Ascending aorta (tissue), 2 donors: ENCODE results near the gene TOR1AIP2. TPM values are rescaled to one million over a fixed set of nuclear protein-coding genes. Genes with fewer than 3 reads are reported as not detected.
"Not testable (repeated sequence)": the region's sequence is repeated elsewhere in the genome, so short reads cannot be mapped to it uniquely, and the experiment has no call there.

Source experiments
- DNase-seq, 2 donors: peaks; one replicate each; pipeline ENCODE4 v3.0.0-alpha.2; 2019; ENCODE audit warnings: low spot score in 2 of 2
- H3K27ac ChIP-seq, 2 donors: fragments of 200-600 bp; sonication (generic); one replicate each; pipeline ENCODE4 v1.5.1; 2016 to 2017; ENCODE audit warnings: mild to moderate bottlenecking in 1 of 2
- H3K27me3 ChIP-seq: fragments of 200-600 bp; sonication (generic); one replicate; pipeline ENCODE4 v1.5.1; 2017
- H3K36me3 ChIP-seq, 2 donors: fragments of 200-600 bp; sonication (generic); one replicate each; pipeline ENCODE4 v1.5.1; 2016
- H3K4me1 ChIP-seq, 2 donors: fragments of 200-600 bp; sonication (generic); one replicate each; pipeline ENCODE4 v1.5.1; 2016 to 2017; ENCODE audit warnings: mild to moderate bottlenecking in 1 of 2
- H3K4me3 ChIP-seq, 2 donors: fragments of 200-600 bp; sonication (generic); one replicate each; pipeline ENCODE4 v1.5.1; 2016 to 2017; ENCODE audit warnings: mild to moderate bottlenecking in 1 of 2
- H3K9me3 ChIP-seq, 2 donors: fragments of 200-600 bp; sonication (generic); one replicate each; pipeline ENCODE4 v1.5.1; 2016
- intact Hi-C: fragments of 100-400 bp; cut with DNase I; formaldehyde crosslinking; loops from one replicate; pipeline ENCODE4 v1.15.1; 2023
- total RNA-seq: library from RNA; depleted of rRNA; stranded (reverse); fragments of >200 nt; gene quantifications from one replicate; pipeline ENCODE4 v1.1.0, GENCODE V29; 2016
- TF ChIP-seq, protein P1 (sequence below), 3 experiments: fragments of 200-600 bp in 2 of 3; fragments of 450-650 bp in 1 of 3; sonication (generic) in 2 of 3; IDR thresholded peaks; one replicate each; pipeline ENCODE4 v1.5.1; 2016 to 2019; ENCODE audit warnings: antibody characterized with exemption in 3 of 3, mild to moderate bottlenecking in 1 of 3, moderate library complexity in 1 of 3

The TOR1AIP2 gene
- total RNA-seq, 1 donor from 2014 or later = 12.2 TPM

DNA sequence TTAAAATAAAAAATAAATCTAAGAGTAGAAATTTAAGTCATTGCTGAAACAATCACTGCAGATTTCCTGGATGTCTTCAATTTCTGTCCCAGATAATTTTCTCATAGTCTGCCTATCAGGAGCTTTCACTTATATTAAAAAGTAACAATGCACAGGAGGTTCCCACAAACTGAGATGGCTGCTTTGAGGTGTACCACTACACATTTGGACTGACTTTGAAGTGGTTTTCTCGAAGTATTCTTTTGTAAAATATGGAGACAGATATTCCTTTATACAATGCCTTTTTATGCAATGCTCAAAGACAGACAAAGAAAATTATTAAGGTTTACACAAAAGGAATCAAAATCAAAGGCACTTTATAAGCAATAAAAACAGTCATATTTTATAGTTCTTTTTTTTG lies 24.5 kb downstream of the TOR1AIP2 start:
- TF ChIP-seq, protein P1, sequence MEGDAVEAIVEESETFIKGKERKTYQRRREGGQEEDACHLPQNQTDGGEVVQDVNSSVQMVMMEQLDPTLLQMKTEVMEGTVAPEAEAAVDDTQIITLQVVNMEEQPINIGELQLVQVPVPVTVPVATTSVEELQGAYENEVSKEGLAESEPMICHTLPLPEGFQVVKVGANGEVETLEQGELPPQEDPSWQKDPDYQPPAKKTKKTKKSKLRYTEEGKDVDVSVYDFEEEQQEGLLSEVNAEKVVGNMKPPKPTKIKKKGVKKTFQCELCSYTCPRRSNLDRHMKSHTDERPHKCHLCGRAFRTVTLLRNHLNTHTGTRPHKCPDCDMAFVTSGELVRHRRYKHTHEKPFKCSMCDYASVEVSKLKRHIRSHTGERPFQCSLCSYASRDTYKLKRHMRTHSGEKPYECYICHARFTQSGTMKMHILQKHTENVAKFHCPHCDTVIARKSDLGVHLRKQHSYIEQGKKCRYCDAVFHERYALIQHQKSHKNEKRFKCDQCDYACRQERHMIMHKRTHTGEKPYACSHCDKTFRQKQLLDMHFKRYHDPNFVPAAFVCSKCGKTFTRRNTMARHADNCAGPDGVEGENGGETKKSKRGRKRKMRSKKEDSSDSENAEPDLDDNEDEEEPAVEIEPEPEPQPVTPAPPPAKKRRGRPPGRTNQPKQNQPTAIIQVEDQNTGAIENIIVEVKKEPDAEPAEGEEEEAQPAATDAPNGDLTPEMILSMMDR (IDR thresholded peaks at IDR 0.05) = no peak
- H3K36me3 ChIP-seq = peaks cover 14 to 65% of the 10 kb centered on the region in 2 donors

DNA sequence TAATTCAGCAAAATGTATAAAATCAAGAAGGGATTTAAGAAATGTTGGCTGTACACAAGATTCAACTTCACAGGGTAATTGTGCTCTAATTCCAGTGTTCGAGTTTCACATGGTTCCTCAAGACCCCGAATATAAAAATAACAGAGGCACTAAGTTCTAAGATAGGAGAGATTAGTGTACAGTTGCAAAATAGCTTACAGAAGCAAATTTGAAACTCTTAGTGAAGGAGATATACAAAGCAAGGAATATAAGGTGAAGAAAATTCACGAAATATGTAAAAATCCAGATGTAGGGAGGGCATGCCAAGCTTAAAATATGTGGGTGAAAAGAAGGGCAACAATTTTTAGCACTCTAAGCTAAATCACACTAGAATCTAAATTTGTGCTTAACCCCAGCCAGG lies 29.4 kb downstream of the TOR1AIP2 start:
- Histone ChIP-seq H3K27me3 (no peaks in the 10 kb centered on the region), H3K4me1 (no peaks in the 10 kb centered on the region), H3K36me3 (peaks cover 31 to 73% of the 10 kb centered on the region in 2 donors), H3K9me3 (no peaks in the 10 kb centered on the region), H3K4me3 (no peak overlapping the region), H3K27ac (no peak overlapping the region)
- TF ChIP-seq, protein P1 (IDR thresholded peaks at IDR 0.05) = no peak
- DNase-seq = no peak
- intact Hi-C loops = no loop called here

More for the DNA sequence above, 24.5 kb downstream of the TOR1AIP2 start:
- no peak overlapping the region for H3K27ac ChIP-seq
- H3K4me3 ChIP-seq = no peak overlapping the region
- intact Hi-C loops = no loop called here
- H3K27me3 ChIP-seq = no peaks in the 10 kb centered on the region
- H3K9me3 ChIP-seq = no peaks in the 10 kb centered on the region
- no peak for DNase-seq
- H3K4me1 ChIP-seq = no peaks in the 10 kb centered on the region

DNA sequence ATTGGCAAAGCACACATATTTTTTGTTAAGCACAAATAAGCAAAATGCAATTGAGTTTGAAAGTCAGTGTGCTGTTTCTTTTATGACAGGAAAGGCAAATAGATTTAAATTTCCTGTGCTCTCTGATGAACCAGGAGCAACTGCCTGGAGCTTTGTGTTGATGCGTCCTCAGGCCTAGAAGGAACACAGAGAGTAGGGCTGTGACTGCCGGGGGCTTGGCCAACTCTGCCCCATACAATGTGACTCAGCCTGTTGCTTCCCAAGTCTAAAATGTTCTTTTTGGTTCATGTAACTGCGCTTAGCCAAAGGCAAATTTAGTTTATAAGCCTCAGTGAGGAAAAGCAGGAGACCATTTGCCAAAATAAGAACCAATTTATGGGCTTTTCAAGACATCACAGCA lies 37.5 kb downstream of the TOR1AIP2 start:
- peaks cover 0 to 16% of the 10 kb centered on the region in 2 donors for H3K36me3 ChIP-seq
- no peak overlapping the region for H3K27ac ChIP-seq
- intact Hi-C loops = no loop called here
- TF ChIP-seq, protein P1 (IDR thresholded peaks at IDR 0.05) = no peak
- no peak overlapping the region for H3K4me3 ChIP-seq
- no peak for DNase-seq
- no peaks in the 10 kb centered on the region for H3K9me3 ChIP-seq
- no peaks in the 10 kb centered on the region for H3K4me1 ChIP-seq
- no peaks in the 10 kb centered on the region for H3K27me3 ChIP-seq

DNA sequence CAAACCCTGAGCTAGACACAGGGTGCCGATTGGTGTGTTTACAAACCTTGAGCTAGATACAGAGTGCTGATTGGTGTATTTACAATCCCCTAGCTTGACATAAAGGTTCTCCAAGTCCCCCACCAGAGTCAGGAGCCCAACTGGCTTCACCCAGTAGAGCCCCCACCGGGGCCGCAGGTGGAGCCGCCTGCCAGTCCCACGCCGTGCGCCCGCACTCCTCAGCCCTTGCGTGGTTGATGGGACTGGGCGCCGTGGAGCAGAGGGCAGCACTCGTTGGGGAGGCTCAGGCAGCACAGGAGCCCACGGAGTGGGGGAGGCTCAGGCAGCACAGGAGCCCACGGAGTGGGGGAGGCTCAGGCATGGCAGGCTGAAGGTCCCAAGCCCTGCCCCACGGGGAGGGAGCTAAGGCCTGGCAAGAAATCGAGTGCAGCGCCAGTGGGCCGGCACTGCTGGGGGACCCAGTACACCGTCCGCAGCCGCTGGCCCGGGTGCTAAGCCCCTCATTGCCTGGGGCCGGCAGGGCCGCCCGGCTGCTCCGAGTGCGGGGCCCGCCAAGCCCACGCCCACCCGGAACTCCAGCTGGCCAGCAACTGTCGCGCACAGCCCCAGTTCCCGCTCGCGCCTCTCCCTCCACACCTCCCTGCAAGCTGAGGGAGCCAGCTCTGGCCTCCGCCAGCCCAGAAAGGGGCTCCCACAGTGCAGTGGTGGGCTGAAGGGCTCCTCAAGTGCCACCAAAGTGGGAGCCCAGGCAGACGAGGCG lies 40.7 kb downstream of the TOR1AIP2 start:
- H3K36me3 ChIP-seq = peaks cover 0 to 11% of the 10 kb centered on the region in 2 donors
- H3K9me3 ChIP-seq, H3K27me3 ChIP-seq, H3K4me1 ChIP-seq, intact Hi-C loops, H3K4me3 ChIP-seq, DNase-seq, H3K27ac ChIP-seq: not testable (repeated sequence)

DNA sequence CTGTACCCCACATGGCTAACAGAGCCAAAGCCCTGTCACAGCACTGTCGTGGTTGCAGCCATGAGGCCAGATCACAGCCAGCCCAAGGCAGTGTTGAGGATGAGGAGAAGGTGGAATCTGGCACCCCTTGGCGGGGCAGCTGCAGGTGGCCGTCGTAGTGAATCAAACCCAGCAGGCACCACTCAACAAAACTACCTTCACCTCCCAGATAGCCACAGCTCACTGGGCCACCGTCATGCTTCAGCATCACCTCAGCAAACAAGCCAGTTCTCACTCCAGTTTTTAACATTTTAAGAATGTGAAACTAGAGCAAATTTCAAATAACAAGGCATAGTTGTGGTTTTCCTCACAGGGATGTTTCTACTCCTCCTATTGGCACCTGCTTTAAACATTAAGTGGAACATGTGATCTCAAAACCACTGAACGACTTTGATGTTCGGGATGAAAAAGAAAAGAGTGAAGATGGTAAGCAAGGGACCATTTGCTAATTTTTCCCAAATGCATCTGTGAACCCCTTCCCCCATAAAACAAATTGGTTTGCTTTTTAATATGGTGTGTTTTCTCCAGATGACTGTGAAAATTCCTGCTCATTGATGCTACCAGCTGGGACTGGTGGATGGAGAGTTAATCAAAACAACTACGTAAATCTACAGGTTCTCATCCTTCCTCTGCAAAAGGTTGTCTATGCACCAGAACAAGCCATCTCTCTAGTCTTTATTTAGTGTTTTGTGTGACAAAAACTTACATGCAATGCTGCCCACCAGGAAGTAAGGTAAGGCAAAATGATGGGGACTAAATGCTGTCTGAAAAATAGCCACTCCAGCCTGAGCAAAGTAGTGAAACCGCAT lies 45.5 kb downstream of the TOR1AIP2 start:
- intact Hi-C loops = no loop called here
- H3K4me3 ChIP-seq = no peak overlapping the region
- H3K36me3 ChIP-seq = peaks cover 0 to 6% of the 10 kb centered on the region in 2 donors
- H3K4me1 ChIP-seq = no peaks in the 10 kb centered on the region
- H3K27me3 ChIP-seq = no peaks in the 10 kb centered on the region
- no peaks in the 10 kb centered on the region for H3K9me3 ChIP-seq
- TF ChIP-seq, protein P1 (IDR thresholded peaks at IDR 0.05) = no peak
- no peak for DNase-seq
- H3K27ac ChIP-seq = no peak overlapping the region

DNA sequence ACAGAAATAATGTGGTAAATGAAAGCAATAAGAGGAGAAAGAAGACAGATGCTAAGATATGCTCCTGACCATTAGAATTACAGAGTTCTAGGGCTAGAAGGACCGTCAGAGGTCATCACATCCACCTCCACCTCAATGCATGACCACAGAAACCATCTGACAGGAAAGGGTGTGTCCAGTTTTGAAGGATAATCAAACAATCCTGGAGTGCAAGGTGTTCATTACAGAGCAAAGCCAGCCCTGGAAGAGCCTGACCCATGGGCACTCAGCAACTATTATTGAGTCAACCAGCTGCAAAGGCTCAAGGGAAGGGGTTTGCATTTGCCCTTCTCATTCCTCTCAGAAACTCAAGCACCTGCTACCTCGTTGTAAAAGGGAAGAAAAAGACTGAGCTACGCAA lies 46.4 kb downstream of the TOR1AIP2 start:
- TF ChIP-seq, protein P1 (IDR thresholded peaks at IDR 0.05) = no peak
- intact Hi-C loops = no loop called here

More for the DNA sequence above, 46.4 kb downstream of the TOR1AIP2 start:
- no peak for DNase-seq
- Histone ChIP-seq H3K36me3 (peaks cover 0 to 6% of the 10 kb centered on the region in 2 donors), H3K4me1 (no peaks in the 10 kb centered on the region), H3K4me3 (no peak overlapping the region), H3K27ac (no peak overlapping the region), H3K9me3 (no peaks in the 10 kb centered on the region), H3K27me3 (no peaks in the 10 kb centered on the region)
